HEK293 (cell line): ENCODE data around the gene ZNF19.
A peak's percentile ranks its signal among the peaks of the same experiment; 100 is the strongest.

Experiments used
- GLI2 ChIP-seq: fragments of 450-650 bp; formaldehyde crosslinking; IDR thresholded peaks from 2 replicates; pipeline ENCODE4; 2017; ENCODE audit warnings: missing biosample characterization, missing genetic modification characterization, low read depth, borderline replicate concordance
- GLIS1 ChIP-seq: fragments of 450-650 bp; formaldehyde crosslinking; IDR thresholded peaks from 2 replicates; pipeline ENCODE4 v1.5.1; 2016; ENCODE audit warnings: missing biosample characterization, missing genetic modification characterization
- KLF1 ChIP-seq: fragments of 450-650 bp; formaldehyde crosslinking; IDR thresholded peaks from 2 replicates; pipeline ENCODE4 v1.5.1; 2016; ENCODE audit warnings: missing biosample characterization, missing genetic modification characterization
- OVOL3 ChIP-seq: fragments of 450-650 bp; formaldehyde crosslinking; IDR thresholded peaks from 2 replicates; pipeline ENCODE4 v1.5.1; 2016; ENCODE audit warnings: missing biosample characterization, missing genetic modification characterization
- SCRT1 ChIP-seq: fragments of 450-650 bp; formaldehyde crosslinking; IDR thresholded peaks from 2 replicates; pipeline ENCODE4 v1.5.1; 2016; ENCODE audit warnings: missing biosample characterization, missing genetic modification characterization, borderline replicate concordance
- ZFP41 ChIP-seq: fragments of 450-650 bp; formaldehyde crosslinking; IDR thresholded peaks from 2 replicates; pipeline ENCODE4 v1.5.1; 2016; ENCODE audit warnings: missing biosample characterization, missing genetic modification characterization, borderline replicate concordance
- ZNF140 ChIP-seq: fragments of 450-650 bp; formaldehyde crosslinking; IDR thresholded peaks from 2 replicates; pipeline ENCODE4 v1.5.1; 2016; ENCODE audit warnings: missing biosample characterization, missing genetic modification characterization
- ZNF19 ChIP-seq: fragments of 450-650 bp; formaldehyde crosslinking; IDR thresholded peaks from 2 replicates; pipeline ENCODE4; 2016; ENCODE audit warnings: missing biosample characterization, missing genetic modification characterization, low read depth
- ZNF24 ChIP-seq: fragments of 450-650 bp; formaldehyde crosslinking; IDR thresholded peaks from 2 replicates; pipeline ENCODE4 v1.5.1; 2016; ENCODE audit warnings: missing biosample characterization, missing genetic modification characterization
- ZNF544 ChIP-seq: fragments of 450-650 bp; formaldehyde crosslinking; IDR thresholded peaks from 2 replicates; pipeline ENCODE4 v1.5.0; 2017; ENCODE audit warnings: missing biosample characterization, missing genetic modification characterization
- ZNF624 ChIP-seq: fragments of 450-650 bp; formaldehyde crosslinking; IDR thresholded peaks from 2 replicates; pipeline ENCODE4 v1.5.1; 2017; ENCODE audit warnings: missing biosample characterization, missing genetic modification characterization
- ZNF629 ChIP-seq: fragments of 450-650 bp; formaldehyde crosslinking; IDR thresholded peaks from 2 replicates; pipeline ENCODE4 v1.5.1; 2017; ENCODE audit warnings: missing biosample characterization, missing genetic modification characterization
- ZNF76 ChIP-seq: fragments of 450-650 bp; formaldehyde crosslinking; IDR thresholded peaks from 2 replicates; pipeline ENCODE4; 2016; ENCODE audit warnings: low read depth, missing biosample characterization, missing genetic modification characterization, borderline replicate concordance
- ZNF776 ChIP-seq: fragments of 450-650 bp; formaldehyde crosslinking; IDR thresholded peaks from 2 replicates; pipeline ENCODE4 v1.5.0; 2017; ENCODE audit warnings: missing biosample characterization, missing genetic modification characterization, borderline replicate concordance
- ZSCAN30 ChIP-seq: fragments of 450-650 bp; IDR thresholded peaks from 2 replicates; pipeline ENCODE4 v1.5.1; 2018; ENCODE audit warnings: missing biosample characterization, mild to moderate bottlenecking, missing genetic modification characterization, moderate library complexity
- TF ChIP-seq, protein P1 (sequence below): fragments of 450-650 bp; formaldehyde crosslinking; conservative IDR thresholded peaks from 2 replicates; pipeline ENCODE4 v1.5.1; 2016; ENCODE audit warnings: low read depth, missing biosample characterization, missing genetic modification characterization
- TF ChIP-seq, protein P2 (sequence below): fragments of 450-650 bp; formaldehyde crosslinking; IDR thresholded peaks from 2 replicates; pipeline ENCODE4 v1.5.1; 2016; ENCODE audit warnings: missing biosample characterization, missing genetic modification characterization
- TF ChIP-seq, protein P3 (sequence below): fragments of 450-650 bp; IDR thresholded peaks from 2 replicates; pipeline ENCODE4 v1.5.1; 2018; ENCODE audit warnings: missing biosample characterization, missing genetic modification characterization
- TF ChIP-seq, protein P4 (sequence below): sonication (generic); formaldehyde crosslinking; IDR thresholded peaks from 2 replicates; pipeline ENCODE4 v1.8.1; 2022; ENCODE audit warnings: mild to moderate bottlenecking, moderate library complexity, missing genetic modification reagents
- TF ChIP-seq, protein P5 (sequence below): fragments of 450-650 bp; formaldehyde crosslinking; IDR thresholded peaks from 2 replicates; pipeline ENCODE4 v1.5.1; 2016; ENCODE audit warnings: missing biosample characterization, missing genetic modification characterization, borderline replicate concordance
- TF ChIP-seq, protein P6 (sequence below): fragments of 450-650 bp; formaldehyde crosslinking; IDR thresholded peaks from 2 replicates; pipeline ENCODE4 v1.5.1; 2016; ENCODE audit warnings: missing biosample characterization, missing genetic modification characterization

The ZNF19 gene

DNA sequence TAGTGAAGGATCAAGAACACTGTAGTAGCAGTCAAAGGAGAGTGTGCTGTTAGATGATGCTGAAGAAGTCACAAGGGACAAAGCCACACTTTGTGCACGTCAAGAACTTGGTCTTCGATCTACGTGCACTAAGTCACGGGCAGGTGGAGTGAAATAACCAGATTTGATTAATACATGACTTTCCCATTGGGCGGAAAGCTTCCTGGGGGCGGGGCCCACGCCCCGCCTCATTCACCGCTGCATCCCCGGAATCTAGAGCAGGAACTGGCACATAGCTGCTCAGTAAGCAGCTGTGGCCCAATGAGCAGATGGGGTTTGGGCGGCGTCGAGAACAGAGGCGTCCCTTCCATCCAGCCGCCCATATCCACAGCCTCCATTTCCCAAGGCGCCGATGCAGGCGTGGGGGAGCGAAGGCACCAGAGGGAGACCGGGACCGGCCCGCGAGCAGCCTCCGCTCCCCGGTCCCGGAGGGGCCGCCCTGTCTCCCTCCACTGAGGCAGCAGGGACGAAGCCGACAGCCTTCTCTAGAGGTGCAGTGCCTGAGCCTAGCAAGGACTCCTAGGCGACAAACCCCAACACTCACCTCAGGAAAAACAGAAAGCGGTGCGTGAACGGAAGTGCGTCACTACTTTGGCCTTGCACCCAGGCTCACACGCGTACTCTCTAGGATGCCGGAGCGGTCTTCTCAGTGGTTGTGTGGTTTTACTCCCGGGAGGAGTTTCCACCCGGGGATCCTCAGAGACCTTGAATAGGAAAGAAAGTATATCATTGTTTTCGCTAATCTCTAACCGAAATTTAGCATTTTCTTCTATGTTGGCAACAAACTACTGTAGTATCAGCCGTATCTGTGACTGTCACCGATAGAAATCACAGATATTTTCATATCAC is 4.9 kb downstream of the ZNF19 start (continued):
- TF ChIP-seq, protein P1, sequence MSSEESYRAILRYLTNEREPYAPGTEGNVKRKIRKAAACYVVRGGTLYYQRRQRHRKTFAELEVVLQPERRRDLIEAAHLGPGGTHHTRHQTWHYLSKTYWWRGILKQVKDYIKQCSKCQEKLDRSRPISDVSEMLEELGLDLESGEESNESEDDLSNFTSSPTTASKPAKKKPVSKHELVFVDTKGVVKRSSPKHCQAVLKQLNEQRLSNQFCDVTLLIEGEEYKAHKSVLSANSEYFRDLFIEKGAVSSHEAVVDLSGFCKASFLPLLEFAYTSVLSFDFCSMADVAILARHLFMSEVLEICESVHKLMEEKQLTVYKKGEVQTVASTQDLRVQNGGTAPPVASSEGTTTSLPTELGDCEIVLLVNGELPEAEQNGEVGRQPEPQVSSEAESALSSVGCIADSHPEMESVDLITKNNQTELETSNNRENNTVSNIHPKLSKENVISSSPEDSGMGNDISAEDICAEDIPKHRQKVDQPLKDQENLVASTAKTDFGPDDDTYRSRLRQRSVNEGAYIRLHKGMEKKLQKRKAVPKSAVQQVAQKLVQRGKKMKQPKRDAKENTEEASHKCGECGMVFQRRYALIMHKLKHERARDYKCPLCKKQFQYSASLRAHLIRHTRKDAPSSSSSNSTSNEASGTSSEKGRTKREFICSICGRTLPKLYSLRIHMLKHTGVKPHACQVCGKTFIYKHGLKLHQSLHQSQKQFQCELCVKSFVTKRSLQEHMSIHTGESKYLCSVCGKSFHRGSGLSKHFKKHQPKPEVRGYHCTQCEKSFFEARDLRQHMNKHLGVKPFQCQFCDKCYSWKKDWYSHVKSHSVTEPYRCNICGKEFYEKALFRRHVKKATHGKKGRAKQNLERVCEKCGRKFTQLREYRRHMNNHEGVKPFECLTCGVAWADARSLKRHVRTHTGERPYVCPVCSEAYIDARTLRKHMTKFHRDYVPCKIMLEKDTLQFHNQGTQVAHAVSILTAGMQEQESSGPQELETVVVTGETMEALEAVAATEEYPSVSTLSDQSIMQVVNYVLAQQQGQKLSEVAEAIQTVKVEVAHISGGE (tag by site-specific recombination): peak; percentile 85
- TF ChIP-seq ZFP41 (no peak), ZNF76 (tag by site-specific recombination) (peak; percentile 64; the same call in 1 of the 2 replicates), ZNF19 (tag by site-specific recombination) (no peak), ZNF140 (tag by site-specific recombination) (no peak), SCRT1 (no peak), ZNF544 (tag by site-specific recombination) (no peak), GLIS1 (tag by site-specific recombination) (no peak), ZNF624 (tag by site-specific recombination) (no peak), GLI2 (tag by site-specific recombination) (no peak), ZSCAN30 (tag by site-specific recombination) (no peak), OVOL3 (no peak), KLF1 (tag by site-specific recombination) (peak; percentile 66), ZNF24 (no peak), ZNF629 (tag by site-specific recombination) (peak; percentile 99), ZNF776 (tag by site-specific recombination) (no peak)
- TF ChIP-seq, protein P2, sequence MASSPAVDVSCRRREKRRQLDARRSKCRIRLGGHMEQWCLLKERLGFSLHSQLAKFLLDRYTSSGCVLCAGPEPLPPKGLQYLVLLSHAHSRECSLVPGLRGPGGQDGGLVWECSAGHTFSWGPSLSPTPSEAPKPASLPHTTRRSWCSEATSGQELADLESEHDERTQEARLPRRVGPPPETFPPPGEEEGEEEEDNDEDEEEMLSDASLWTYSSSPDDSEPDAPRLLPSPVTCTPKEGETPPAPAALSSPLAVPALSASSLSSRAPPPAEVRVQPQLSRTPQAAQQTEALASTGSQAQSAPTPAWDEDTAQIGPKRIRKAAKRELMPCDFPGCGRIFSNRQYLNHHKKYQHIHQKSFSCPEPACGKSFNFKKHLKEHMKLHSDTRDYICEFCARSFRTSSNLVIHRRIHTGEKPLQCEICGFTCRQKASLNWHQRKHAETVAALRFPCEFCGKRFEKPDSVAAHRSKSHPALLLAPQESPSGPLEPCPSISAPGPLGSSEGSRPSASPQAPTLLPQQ (tag by site-specific recombination): peak; percentile 83
- TF ChIP-seq, protein P3, sequence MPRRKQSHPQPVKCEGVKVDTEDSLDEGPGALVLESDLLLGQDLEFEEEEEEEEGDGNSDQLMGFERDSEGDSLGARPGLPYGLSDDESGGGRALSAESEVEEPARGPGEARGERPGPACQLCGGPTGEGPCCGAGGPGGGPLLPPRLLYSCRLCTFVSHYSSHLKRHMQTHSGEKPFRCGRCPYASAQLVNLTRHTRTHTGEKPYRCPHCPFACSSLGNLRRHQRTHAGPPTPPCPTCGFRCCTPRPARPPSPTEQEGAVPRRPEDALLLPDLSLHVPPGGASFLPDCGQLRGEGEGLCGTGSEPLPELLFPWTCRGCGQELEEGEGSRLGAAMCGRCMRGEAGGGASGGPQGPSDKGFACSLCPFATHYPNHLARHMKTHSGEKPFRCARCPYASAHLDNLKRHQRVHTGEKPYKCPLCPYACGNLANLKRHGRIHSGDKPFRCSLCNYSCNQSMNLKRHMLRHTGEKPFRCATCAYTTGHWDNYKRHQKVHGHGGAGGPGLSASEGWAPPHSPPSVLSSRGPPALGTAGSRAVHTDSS (tag by site-specific recombination): no peak
- TF ChIP-seq, protein P4, sequence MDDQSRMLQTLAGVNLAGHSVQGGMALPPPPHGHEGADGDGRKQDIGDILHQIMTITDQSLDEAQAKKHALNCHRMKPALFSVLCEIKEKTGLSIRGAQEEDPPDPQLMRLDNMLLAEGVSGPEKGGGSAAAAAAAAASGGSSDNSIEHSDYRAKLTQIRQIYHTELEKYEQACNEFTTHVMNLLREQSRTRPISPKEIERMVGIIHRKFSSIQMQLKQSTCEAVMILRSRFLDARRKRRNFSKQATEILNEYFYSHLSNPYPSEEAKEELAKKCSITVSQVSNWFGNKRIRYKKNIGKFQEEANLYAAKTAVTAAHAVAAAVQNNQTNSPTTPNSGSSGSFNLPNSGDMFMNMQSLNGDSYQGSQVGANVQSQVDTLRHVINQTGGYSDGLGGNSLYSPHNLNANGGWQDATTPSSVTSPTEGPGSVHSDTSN (CRISPR knock-in tag): peak; percentile 48; the same call in 1 of the 2 replicates
- TF ChIP-seq, protein P5, sequence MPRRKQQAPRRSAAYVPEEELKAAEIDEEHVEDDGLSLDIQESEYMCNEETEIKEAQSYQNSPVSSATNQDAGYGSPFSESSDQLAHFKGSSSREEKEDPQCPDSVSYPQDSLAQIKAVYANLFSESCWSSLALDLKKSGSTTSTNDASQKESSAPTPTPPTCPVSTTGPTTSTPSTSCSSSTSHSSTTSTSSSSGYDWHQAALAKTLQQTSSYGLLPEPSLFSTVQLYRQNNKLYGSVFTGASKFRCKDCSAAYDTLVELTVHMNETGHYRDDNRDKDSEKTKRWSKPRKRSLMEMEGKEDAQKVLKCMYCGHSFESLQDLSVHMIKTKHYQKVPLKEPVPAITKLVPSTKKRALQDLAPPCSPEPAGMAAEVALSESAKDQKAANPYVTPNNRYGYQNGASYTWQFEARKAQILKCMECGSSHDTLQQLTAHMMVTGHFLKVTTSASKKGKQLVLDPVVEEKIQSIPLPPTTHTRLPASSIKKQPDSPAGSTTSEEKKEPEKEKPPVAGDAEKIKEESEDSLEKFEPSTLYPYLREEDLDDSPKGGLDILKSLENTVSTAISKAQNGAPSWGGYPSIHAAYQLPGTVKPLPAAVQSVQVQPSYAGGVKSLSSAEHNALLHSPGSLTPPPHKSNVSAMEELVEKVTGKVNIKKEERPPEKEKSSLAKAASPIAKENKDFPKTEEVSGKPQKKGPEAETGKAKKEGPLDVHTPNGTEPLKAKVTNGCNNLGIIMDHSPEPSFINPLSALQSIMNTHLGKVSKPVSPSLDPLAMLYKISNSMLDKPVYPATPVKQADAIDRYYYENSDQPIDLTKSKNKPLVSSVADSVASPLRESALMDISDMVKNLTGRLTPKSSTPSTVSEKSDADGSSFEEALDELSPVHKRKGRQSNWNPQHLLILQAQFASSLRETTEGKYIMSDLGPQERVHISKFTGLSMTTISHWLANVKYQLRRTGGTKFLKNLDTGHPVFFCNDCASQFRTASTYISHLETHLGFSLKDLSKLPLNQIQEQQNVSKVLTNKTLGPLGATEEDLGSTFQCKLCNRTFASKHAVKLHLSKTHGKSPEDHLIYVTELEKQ (tag by site-specific recombination): no peak
- TF ChIP-seq, protein P6, sequence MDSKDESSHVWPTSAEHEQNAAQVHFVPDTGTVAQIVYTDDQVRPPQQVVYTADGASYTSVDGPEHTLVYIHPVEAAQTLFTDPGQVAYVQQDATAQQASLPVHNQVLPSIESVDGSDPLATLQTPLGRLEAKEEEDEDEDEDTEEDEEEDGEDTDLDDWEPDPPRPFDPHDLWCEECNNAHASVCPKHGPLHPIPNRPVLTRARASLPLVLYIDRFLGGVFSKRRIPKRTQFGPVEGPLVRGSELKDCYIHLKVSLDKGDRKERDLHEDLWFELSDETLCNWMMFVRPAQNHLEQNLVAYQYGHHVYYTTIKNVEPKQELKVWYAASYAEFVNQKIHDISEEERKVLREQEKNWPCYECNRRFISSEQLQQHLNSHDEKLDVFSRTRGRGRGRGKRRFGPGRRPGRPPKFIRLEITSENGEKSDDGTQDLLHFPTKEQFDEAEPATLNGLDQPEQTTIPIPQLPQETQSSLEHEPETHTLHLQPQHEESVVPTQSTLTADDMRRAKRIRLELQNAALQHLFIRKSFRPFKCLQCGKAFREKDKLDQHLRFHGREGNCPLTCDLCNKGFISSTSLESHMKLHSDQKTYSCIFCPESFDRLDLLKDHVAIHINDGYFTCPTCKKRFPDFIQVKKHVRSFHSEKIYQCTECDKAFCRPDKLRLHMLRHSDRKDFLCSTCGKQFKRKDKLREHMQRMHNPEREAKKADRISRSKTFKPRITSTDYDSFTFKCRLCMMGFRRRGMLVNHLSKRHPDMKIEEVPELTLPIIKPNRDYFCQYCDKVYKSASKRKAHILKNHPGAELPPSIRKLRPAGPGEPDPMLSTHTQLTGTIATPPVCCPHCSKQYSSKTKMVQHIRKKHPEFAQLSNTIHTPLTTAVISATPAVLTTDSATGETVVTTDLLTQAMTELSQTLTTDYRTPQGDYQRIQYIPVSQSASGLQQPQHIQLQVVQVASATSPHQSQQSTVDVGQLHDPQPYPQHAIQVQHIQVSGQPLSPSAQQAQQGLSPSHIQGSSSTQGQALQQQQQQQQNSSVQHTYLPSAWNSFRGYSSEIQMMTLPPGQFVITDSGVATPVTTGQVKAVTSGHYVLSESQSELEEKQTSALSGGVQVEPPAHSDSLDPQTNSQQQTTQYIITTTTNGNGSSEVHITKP: peak; percentile 77
